Naive thymus-derived CD4-positive, alpha-beta T cell (primary cell): ENCODE results near the gene CCDC71L. TPM values are rescaled to one million over a fixed set of nuclear protein-coding genes. Genes with fewer than 3 reads are reported as not detected.

Experiments
- ATAC-seq: fragments of 150-1000 bp; cut with Tn5 transposase; 2 replicates; pipeline ENCODE4 v1.10.0; 2021; ENCODE audit warnings: mild to moderate bottlenecking, moderate library complexity
- CTCF ChIA-PET: fragments of 350-600 bp; sonication (Branson Sonifier 250); formaldehyde crosslinking; loops from one replicate; lab custom pipeline; 2021; ENCODE audit warnings: antibody characterized with exemption; lab: Charles Lee
- POLR2A ChIA-PET: fragments of 350-600 bp; sonication (Branson Sonifier 250); formaldehyde crosslinking; loops from one replicate; lab custom pipeline; 2021; ENCODE audit warnings: antibody characterized with exemption, inconsistent platforms; lab: Charles Lee
- DNase-seq, 9 donors: peaks; one replicate each; pipeline versions ENCODE4 v3.0.0 to v3.0.0-alpha.2; 2020 to 2022; ENCODE audit warnings: mixed read lengths in 1 of 9
- H3K27ac ChIP-seq: one replicate; pipeline ENCODE4 v1.7.0; 2013; ENCODE audit warnings: mild to moderate bottlenecking, low read depth, low read length, moderate library complexity
- H3K27me3 ChIP-seq, 2 donors: one replicate each; pipeline ENCODE4 v1.7.0; 2013; ENCODE audit warnings: low read length in 2 of 2, mild to moderate bottlenecking in 2 of 2, moderate library complexity in 2 of 2; ENCODE audit not compliant: control insufficient read depth in 2 of 2, insufficient read depth in 2 of 2
- H3K36me3 ChIP-seq, 3 experiments: 1 replicate in 2 of 3; 2 replicates in 1 of 3; pipeline ENCODE4 v1.7.0; 2013; ENCODE audit warnings: low read length in 3 of 3, mild to moderate bottlenecking in 3 of 3, moderate library complexity in 1 of 3; ENCODE audit not compliant: insufficient read depth in 3 of 3, control insufficient read depth in 2 of 3
- H3K4me1 ChIP-seq, 2 donors: one replicate each; pipeline ENCODE4 v1.7.0; 2013; ENCODE audit warnings: low read length in 2 of 2, mild to moderate bottlenecking in 2 of 2, moderate library complexity in 1 of 2; ENCODE audit not compliant: control insufficient read depth in 2 of 2, insufficient read depth in 2 of 2
- H3K4me3 ChIP-seq: 2 replicates; pipeline ENCODE4 v1.7.0; 2013; ENCODE audit warnings: mild to moderate bottlenecking, low read length
- H3K9me3 ChIP-seq, 3 experiments: 1 replicate in 2 of 3; 2 replicates in 1 of 3; pipeline ENCODE4 v1.7.0; 2013; ENCODE audit warnings: low read length in 3 of 3; ENCODE audit not compliant: control insufficient read depth in 2 of 3
- H3K27ac Mint-ChIP-seq, 9 donors: one replicate each; pipeline ENCODE4 v1.8.0; 2020 to 2022; ENCODE audit warnings: mixed read lengths in 9 of 9, mild to moderate bottlenecking in 8 of 9, moderate library complexity in 5 of 9, inconsistent platforms in 2 of 9
- H3K27me3 Mint-ChIP-seq, 5 donors: one replicate each; pipeline ENCODE4 v1.8.0; 2021 to 2022; ENCODE audit warnings: mixed read lengths in 5 of 5, mild to moderate bottlenecking in 1 of 5
- H3K36me3 Mint-ChIP-seq, 5 donors: one replicate each; pipeline ENCODE4 v1.8.0; 2020 to 2022; ENCODE audit warnings: mixed read lengths in 5 of 5, mild to moderate bottlenecking in 3 of 5, inconsistent platforms in 1 of 5
- H3K4me1 Mint-ChIP-seq, 7 donors: one replicate each; pipeline ENCODE4 v1.8.0; 2020 to 2022; ENCODE audit warnings: mixed read lengths in 7 of 7, mild to moderate bottlenecking in 3 of 7, inconsistent platforms in 1 of 7
- H3K4me3 Mint-ChIP-seq, 10 donors: one replicate each; pipeline ENCODE4 v1.8.0; 2020 to 2022; ENCODE audit warnings: mild to moderate bottlenecking in 10 of 10, mixed read lengths in 10 of 10, moderate library complexity in 6 of 10, inconsistent platforms in 2 of 10
- H3K9me3 Mint-ChIP-seq, 11 donors: one replicate each; pipeline ENCODE4 v1.8.0; 2020 to 2022; ENCODE audit warnings: mixed read lengths in 11 of 11, mild to moderate bottlenecking in 4 of 11, inconsistent platforms in 1 of 11, moderate library complexity in 1 of 11
- intact Hi-C, 2 donors: fragments of 100-400 bp; cut with micrococcal nuclease; formaldehyde crosslinking; loops; one replicate each; pipeline ENCODE4 v1.15.1; 2023
- polyA plus RNA-seq, 2 donors: library from polyadenylated mRNA; unstranded; fragments of 300-500 nt; fragmentation: Illumina TruSeq; gene quantifications; one replicate each; pipeline ENCODE4 v1.2.3, GENCODE V29; 2021
- total RNA-seq, 6 experiments: library from RNA in 5 of 6; stranded (reverse) in 5 of 6; gene quantifications; 1 replicate in 5 of 6; 2 replicates in 1 of 6; pipeline ENCODE4 v1.2.3 and lab custom pipeline; 2021 to 2026

Gene CCDC71L
- total and polyA plus RNA-seq, 7 experiments from 2014 or later, result 2.5 to 14.6 (median 12.0) TPM

GRCh38 chr7:106612432-106612831, 48.5 kb downstream of the CCDC71L start:
- H3K4me1 Mint-ChIP-seq, result no peaks in the 10 kb centered on the region
- Histone ChIP-seq H3K9me3 (no peaks in the 10 kb centered on the region), H3K27me3 (no peaks in the 10 kb centered on the region), H3K27ac (no peak overlapping the region), H3K4me1 (no peaks in the 10 kb centered on the region), H3K36me3 (no peaks in the 10 kb centered on the region), H3K4me3 (no peak overlapping the region)
- no peak for DNase-seq
- intact Hi-C loops, result no loop called here
- peaks cover 0 to 4% (median 0%) of the 10 kb centered on the region in 5 donors for H3K27me3 Mint-ChIP-seq
- ChIA-PET CTCF (interaction anchor here (0.5 kb wide), 1 partner anchor 883 kb away, joined by 3 read pairs; no protein-coding TSS in a partner anchor), POLR2A (no interaction called here)
- no peak for ATAC-seq
- H3K9me3 Mint-ChIP-seq, result peaks cover 0 to 24% (median 5%) of the 10 kb centered on the region in 11 donors
- peaks cover 0 to 5% (median 0%) of the 10 kb centered on the region in 5 donors for H3K36me3 Mint-ChIP-seq
- no peak overlapping the region for H3K4me3 Mint-ChIP-seq
- no peak overlapping the region for H3K27ac Mint-ChIP-seq

DNA sequence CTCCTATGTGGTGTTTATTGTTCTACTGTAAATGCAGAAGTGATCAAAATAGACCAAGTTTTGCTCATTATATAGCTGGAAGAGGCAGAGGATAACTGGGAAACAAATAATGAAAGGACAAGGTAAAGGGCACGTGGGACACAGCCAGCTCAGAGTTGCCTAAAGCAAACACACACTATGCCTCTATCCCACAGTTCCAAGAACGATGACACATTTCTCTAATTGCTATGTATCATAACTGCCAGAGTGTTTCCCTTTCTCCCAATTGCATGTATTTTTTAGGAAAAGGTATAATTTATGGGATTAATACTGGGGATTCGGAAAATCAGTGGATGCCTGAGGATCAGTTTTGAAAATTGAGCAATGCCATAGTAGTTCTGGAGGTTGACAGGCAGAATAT, 49.0 kb downstream of the CCDC71L start:
- no peaks in the 10 kb centered on the region for H3K9me3 ChIP-seq
- intact Hi-C loops, result no loop called here
- CTCF ChIA-PET, result interaction anchor here (0.5 kb wide), 1 partner anchor 884 kb away, joined by 3 read pairs; no protein-coding TSS in a partner anchor
- Mint-ChIP-seq H3K9me3 (peaks cover 0 to 24% (median 5%) of the 10 kb centered on the region in 11 donors), H3K36me3 (peaks cover 0 to 5% (median 0%) of the 10 kb centered on the region in 5 donors), H3K4me1 (no peaks in the 10 kb centered on the region), H3K27ac (no peak overlapping the region), H3K4me3 (no peak overlapping the region), H3K27me3 (peaks cover 0 to 4% (median 0%) of the 10 kb centered on the region in 5 donors)
- POLR2A ChIA-PET, result no interaction called here
- H3K27me3 ChIP-seq, result no peaks in the 10 kb centered on the region
- no peaks in the 10 kb centered on the region for H3K4me1 ChIP-seq
- no peak overlapping the region for H3K27ac ChIP-seq
- DNase-seq (no peak), ATAC-seq (no peak)
- H3K36me3 ChIP-seq, result no peaks in the 10 kb centered on the region
- H3K4me3 ChIP-seq, result no peak overlapping the region

GRCh38 chr7:106610996-106611886, 49.7 kb downstream of the CCDC71L start:
- ChIA-PET CTCF (interaction anchor here (0.6 kb wide), 1 partner anchor 149 kb away, joined by 4 read pairs; no protein-coding TSS in a partner anchor), POLR2A (no interaction called here)
- peaks cover 0 to 24% (median 5%) of the 10 kb centered on the region in 11 donors for H3K9me3 Mint-ChIP-seq

DNA sequence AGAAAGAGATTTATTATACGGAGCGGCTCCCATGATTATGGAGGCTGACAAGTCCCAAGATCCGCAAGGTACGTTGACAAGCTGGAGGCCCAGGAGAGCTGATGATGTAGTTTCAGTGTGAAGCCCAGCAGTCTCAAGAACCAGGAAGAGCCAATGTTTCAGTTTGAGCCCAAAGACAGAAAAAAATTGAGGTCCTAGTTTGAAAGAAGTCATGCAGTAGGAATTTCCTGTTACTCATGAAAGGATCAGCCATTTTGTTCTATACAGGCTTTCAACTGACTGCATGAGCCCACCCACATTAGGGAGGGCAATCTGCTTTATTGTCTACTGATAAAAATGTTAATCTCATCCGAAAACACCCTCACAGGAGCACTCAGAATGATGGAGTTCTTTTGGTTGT, 51.5 kb downstream of the CCDC71L start:
- CTCF ChIA-PET, result no interaction called here
- no peak overlapping the region for H3K27ac ChIP-seq
- POLR2A ChIA-PET, result no interaction called here
- Mint-ChIP-seq H3K27ac (no peak overlapping the region), H3K27me3 (peaks cover 0 to 4% (median 0%) of the 10 kb centered on the region in 5 donors), H3K36me3 (peaks cover 0 to 5% (median 0%) of the 10 kb centered on the region in 5 donors), H3K4me3 (no peak overlapping the region), H3K4me1 (no peaks in the 10 kb centered on the region), H3K9me3 (peaks cover 0 to 24% (median 3%) of the 10 kb centered on the region in 11 donors)
- no peak overlapping the region for H3K4me3 ChIP-seq
- intact Hi-C loops, result no loop called here
- H3K4me1 ChIP-seq, result no peaks in the 10 kb centered on the region
- H3K9me3 ChIP-seq, result no peaks in the 10 kb centered on the region
- no peaks in the 10 kb centered on the region for H3K36me3 ChIP-seq
- DNase-seq (no peak), ATAC-seq (no peak)
- no peaks in the 10 kb centered on the region for H3K27me3 ChIP-seq

More at GRCh38 chr7:106610996-106611886, 49.7 kb downstream of the CCDC71L start:
- DNase-seq (no peak), ATAC-seq (no peak)
- Histone ChIP-seq H3K27me3 (no peaks in the 10 kb centered on the region), H3K4me3 (no peak overlapping the region), H3K36me3 (no peaks in the 10 kb centered on the region), H3K9me3 (no peaks in the 10 kb centered on the region), H3K4me1 (no peaks in the 10 kb centered on the region), H3K27ac (no peak overlapping the region)
- H3K27ac Mint-ChIP-seq, result no peak overlapping the region
- no peak overlapping the region for H3K4me3 Mint-ChIP-seq
- H3K4me1 Mint-ChIP-seq, result no peaks in the 10 kb centered on the region
- H3K36me3 Mint-ChIP-seq, result peaks cover 0 to 5% (median 0%) of the 10 kb centered on the region in 5 donors
- peaks cover 0 to 4% (median 0%) of the 10 kb centered on the region in 5 donors for H3K27me3 Mint-ChIP-seq
- intact Hi-C loops, result no loop called here

DNA sequence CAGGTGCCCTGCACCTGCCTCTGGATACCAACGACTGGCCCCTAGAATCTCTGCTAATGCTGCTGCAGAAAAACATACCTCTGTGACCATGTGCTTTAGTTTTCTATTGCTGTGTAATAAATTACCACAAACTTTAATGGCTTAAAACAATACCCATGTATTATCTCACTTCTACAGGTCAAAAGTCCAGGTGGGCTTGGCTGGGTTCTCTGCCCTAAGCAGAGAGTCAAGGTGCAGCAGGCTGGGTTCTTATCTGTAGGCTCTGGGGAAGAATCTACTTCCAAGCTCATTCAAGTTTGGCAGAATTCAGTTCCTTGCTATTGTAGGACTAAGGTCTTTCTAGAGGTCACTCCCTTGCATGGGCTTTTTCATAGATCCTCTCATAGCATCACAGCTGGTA, 52.3 kb downstream of the CCDC71L start:
- ATAC-seq (no peak), DNase-seq (no peak)
- POLR2A ChIA-PET, result no interaction called here
- intact Hi-C loops, result no loop called here
- no peaks in the 10 kb centered on the region for H3K27me3 ChIP-seq
- peaks cover 0 to 24% (median 3%) of the 10 kb centered on the region in 11 donors for H3K9me3 Mint-ChIP-seq
- no peak overlapping the region for H3K27ac ChIP-seq
- CTCF ChIA-PET, result no interaction called here
- no peak overlapping the region for H3K27ac Mint-ChIP-seq
- H3K9me3 ChIP-seq, result no peaks in the 10 kb centered on the region
- H3K4me3 ChIP-seq, result no peak overlapping the region
- H3K36me3 Mint-ChIP-seq, result peaks cover 0 to 5% (median 0%) of the 10 kb centered on the region in 5 donors
- H3K27me3 Mint-ChIP-seq, result peaks cover 0 to 4% (median 0%) of the 10 kb centered on the region in 5 donors
- no peak overlapping the region for H3K4me3 Mint-ChIP-seq
- no peaks in the 10 kb centered on the region for H3K36me3 ChIP-seq
- no peaks in the 10 kb centered on the region for H3K4me1 ChIP-seq
- H3K4me1 Mint-ChIP-seq, result peaks cover 0 to 2% (median 0%) of the 10 kb centered on the region in 7 donors
